Astrocyte of the cerebellum (primary cell): Measurements from ENCODE around the gene ITPRID1.

Source experiments
- DNase-seq: peaks from one replicate; pipeline ENCODE4 v3.0.0-alpha.2; 2011; ENCODE audit warnings: low read depth
- H3K4me3 ChIP-seq: 2 replicates; pipeline ENCODE4 v1.5.1; 2011; ENCODE audit warnings: mild to moderate bottlenecking, low read depth, low read length, moderate library complexity
- in situ Hi-C: cut with HindIII; loops from 2 replicates; pipeline ENCODE4 v1.10.0; 2017; ENCODE audit warnings: low sequenced_read_pairs
- TF ChIP-seq, protein P1 (sequence below): IDR thresholded peaks from 2 replicates; pipeline ENCODE4 v1.5.1; 2012; ENCODE audit warnings: low read length, low read depth, moderate library complexity, mild to moderate bottlenecking; ENCODE audit errors: missing control alignments

Gene ITPRID1

DNA sequence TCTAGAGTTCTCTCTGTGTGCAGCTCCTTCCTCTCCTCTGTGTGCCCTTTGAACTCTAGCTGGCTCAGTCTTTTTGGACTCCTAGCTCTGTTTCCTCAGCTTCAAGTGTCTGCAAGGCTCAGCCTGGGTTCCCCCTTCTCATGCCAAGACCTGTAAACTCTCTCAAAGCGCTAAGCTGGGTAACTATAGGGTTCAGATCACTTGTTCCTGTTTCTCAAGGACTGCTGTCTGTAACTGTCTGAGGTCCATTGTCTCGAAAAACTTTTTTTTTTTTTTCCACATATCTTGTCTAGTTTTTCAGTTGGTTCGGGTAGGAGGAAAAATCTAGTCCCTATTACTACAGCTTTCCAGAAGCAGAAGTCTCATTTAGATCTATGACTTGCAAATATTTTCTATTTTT is 126.5 kb downstream of the ITPRID1 start:
- TF ChIP-seq, protein P1, sequence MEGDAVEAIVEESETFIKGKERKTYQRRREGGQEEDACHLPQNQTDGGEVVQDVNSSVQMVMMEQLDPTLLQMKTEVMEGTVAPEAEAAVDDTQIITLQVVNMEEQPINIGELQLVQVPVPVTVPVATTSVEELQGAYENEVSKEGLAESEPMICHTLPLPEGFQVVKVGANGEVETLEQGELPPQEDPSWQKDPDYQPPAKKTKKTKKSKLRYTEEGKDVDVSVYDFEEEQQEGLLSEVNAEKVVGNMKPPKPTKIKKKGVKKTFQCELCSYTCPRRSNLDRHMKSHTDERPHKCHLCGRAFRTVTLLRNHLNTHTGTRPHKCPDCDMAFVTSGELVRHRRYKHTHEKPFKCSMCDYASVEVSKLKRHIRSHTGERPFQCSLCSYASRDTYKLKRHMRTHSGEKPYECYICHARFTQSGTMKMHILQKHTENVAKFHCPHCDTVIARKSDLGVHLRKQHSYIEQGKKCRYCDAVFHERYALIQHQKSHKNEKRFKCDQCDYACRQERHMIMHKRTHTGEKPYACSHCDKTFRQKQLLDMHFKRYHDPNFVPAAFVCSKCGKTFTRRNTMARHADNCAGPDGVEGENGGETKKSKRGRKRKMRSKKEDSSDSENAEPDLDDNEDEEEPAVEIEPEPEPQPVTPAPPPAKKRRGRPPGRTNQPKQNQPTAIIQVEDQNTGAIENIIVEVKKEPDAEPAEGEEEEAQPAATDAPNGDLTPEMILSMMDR, result no peak
- DNase-seq, result no peak
- no peak overlapping the region for H3K4me3 ChIP-seq
- in situ Hi-C loops, result no loop called here

DNA sequence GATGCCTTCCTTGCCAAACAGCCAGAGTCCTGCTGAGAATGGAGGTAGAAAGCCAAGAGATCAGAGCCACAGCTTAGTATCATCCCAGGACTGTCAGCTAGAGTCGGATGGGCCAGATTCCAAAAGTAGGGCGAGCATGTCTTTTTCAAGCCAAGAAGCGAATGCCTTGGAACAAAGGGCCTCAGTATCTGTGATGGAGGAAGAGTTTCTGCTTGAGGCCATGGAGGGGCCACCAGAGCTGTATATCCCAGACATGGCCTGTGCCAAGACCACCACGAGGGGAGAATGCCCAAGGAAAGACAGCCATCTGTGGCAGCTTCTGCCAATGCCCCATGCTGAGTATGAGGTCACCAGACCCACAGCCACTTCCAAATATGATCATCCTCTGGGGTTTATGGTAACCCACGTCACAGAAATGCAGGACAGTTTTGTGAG is 128.8 kb downstream of the ITPRID1 start:
- in situ Hi-C loops, result no loop called here
- H3K4me3 ChIP-seq, result no peak overlapping the region
- TF ChIP-seq, protein P1, result no peak
- DNase-seq, result no peak

DNA sequence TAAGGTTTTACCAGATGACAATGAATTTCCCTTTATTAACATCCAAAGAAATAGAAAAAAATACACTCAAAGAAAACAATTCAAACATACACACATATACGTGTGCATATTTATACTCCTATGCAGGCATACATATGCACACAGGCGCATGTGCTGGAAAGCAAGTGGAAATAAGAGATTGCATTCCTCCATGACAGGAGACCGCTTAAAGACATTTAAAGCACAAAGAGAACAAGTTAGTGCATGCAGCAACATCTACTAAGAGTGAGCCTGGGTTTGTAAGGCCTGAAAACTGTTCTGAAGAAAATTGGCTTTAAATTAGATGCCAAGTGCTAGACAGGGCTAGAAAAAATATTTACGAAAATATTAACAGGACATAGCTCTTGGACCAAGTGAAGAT is 133.1 kb downstream of the ITPRID1 start:
- H3K4me3 ChIP-seq, result no peak overlapping the region
- in situ Hi-C loops, result no loop called here
- DNase-seq, result no peak
- TF ChIP-seq, protein P1, result no peak

DNA sequence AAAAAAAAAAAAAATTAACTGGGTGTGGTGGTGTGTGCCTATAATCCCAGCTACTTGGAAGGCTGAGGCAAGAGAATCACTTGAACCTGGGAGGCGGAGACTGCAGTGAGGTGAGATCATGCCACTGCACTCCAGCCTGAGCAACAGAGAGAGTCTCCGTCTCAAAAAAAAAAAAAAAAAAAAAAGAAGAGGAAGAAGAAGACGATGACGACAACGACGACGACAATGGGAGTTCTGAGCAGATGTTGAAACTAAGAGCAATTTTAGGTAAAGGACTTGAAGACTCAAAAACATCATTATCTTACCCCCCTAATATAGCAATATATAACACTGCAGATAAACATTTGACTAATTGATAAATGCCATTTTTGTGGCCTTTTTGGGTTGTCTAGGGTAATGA is 133.6 kb downstream of the ITPRID1 start:
- H3K4me3 ChIP-seq, result no peak overlapping the region
- in situ Hi-C loops, result no loop called here
- no peak for DNase-seq
- TF ChIP-seq, protein P1, result no peak

DNA sequence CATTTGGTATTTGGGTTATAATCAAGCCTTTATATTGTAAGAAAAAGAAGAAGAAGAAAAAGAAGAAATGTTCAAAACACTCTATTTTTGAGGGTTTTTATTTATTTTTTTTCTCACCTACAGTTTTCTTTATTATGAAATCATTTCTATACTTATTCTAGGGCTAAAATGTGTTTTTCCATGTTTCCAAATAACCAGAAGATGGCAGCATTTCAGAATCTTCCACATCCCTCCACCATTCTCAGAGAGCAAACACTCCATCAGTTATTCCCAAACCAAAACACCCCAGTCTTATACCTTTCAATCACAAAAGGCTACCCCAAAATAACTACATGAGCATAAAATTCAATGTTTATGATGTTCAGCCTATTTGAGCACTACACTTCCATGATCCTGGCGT is 134.4 kb downstream of the ITPRID1 start:
- in situ Hi-C loops, result no loop called here
- TF ChIP-seq, protein P1, result peak; percentile 44
- DNase-seq, result peak; percentile 11

DNA sequence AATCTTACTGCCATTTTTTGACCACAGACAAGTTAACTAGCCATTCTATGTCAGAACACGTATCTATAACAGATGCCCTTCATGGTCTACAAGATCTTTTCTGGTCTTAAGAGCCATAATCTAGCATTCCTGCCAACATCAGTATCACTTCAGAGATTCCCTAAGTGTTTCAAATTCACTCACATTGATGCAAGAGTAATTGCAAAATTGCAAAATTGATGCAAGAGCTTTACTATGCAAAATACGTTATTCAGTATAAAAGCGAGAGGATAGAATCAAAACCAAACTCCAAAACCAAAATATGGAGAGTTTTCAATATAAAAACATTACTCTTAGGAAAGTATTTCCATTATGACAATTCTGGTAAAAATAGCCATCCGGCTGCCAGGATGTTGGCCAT is 135.0 kb downstream of the ITPRID1 start:
- TF ChIP-seq, protein P1, result no peak
- DNase-seq, result no peak
- H3K4me3 ChIP-seq, result no peak overlapping the region
- in situ Hi-C loops, result no loop called here

More for the DNA sequence above, 134.4 kb downstream of the ITPRID1 start:
- no peak overlapping the region for H3K4me3 ChIP-seq
